Muscle of leg (tissue), 11 donors: ENCODE measurements around the gene LRFN4. TPM values are rescaled to one million over a fixed set of nuclear protein-coding genes. Genes with fewer than 3 reads are reported as not detected.

Experiments
- DNase-seq: peaks from one replicate; pipeline ENCODE4 v3.0.0; 2013
- H3K27ac ChIP-seq: one replicate; pipeline ENCODE4 v1.5.1; 2013; ENCODE audit warnings: mild to moderate bottlenecking, low read length, control low read depth
- H3K27me3 ChIP-seq: one replicate; pipeline ENCODE4 v1.6.1; 2013; ENCODE audit warnings: low read length; ENCODE audit not compliant: control insufficient read depth, insufficient read depth
- H3K36me3 ChIP-seq: one replicate; pipeline ENCODE4 v1.6.1; 2013; ENCODE audit warnings: low read length; ENCODE audit not compliant: control insufficient read depth, insufficient read depth
- H3K4me1 ChIP-seq: one replicate; pipeline ENCODE4 v1.6.1; 2013; ENCODE audit warnings: low read length; ENCODE audit not compliant: control insufficient read depth, insufficient read depth
- H3K4me3 ChIP-seq: one replicate; pipeline ENCODE4 v1.5.1; 2013; ENCODE audit warnings: low read length, control low read depth
- H3K9me3 ChIP-seq: replicated peaks from 2 replicates; pipeline ENCODE4 v1.6.1; 2013; ENCODE audit warnings: low read depth, low read length; ENCODE audit not compliant: control insufficient read depth
- WGBS: methylation state at CpG from one replicate; pipeline ENCODE4 v1.1.5; 2013; ENCODE audit warnings: missing lambda C conversion rate; ENCODE audit not compliant: insufficient coverage; 5-methylcytosine and 5-hydroxymethylcytosine counted together
- polyA plus RNA-seq, 8 donors: library from polyadenylated mRNA; unstranded; fragments of 120-200 nt; gene quantifications; one replicate each; pipeline versions ENCODE4 v1.2.1 to v1.2.3, GENCODE V29; 2013; ENCODE audit warnings: inconsistent platforms in 1 of 8, low replicate concordance in 1 of 8; ENCODE audit not compliant: insufficient read length in 8 of 8, insufficient read depth in 1 of 8
- total RNA-seq: library from RNA; stranded (reverse); fragments of 120-200 nt; gene quantifications from one replicate; pipeline ENCODE4 v1.2.4, GENCODE V29; 2013

The LRFN4 gene
- total and polyA plus RNA-seq, 9 donors = 24.0 to 35.7 (median 31.5) TPM

GRCh38 chr11:66904981-66905521 is 48.2 kb downstream of the LRFN4 start:
- H3K9me3 ChIP-seq = no peaks in the 10 kb centered on the region
- H3K4me1 ChIP-seq = peaks cover 9% of the 10 kb centered on the region
- WGBS = 79% methylated on average over 3 of the region's 8 CpGs
- no peak overlapping the region for H3K4me3 ChIP-seq
- no peak for DNase-seq
- no peak overlapping the region for H3K27ac ChIP-seq
- no peaks in the 10 kb centered on the region for H3K36me3 ChIP-seq
- no peaks in the 10 kb centered on the region for H3K27me3 ChIP-seq

- Histone ChIP-seq H3K4me1 (peaks cover 9% of the 10 kb centered on the region), H3K36me3 (no peaks in the 10 kb centered on the region), H3K9me3 (no peaks in the 10 kb centered on the region), H3K27me3 (no peaks in the 10 kb centered on the region), H3K4me3 (no peak overlapping the region), H3K27ac (no peak overlapping the region)
- WGBS = 93% methylated on average over 2 of the region's 4 CpGs
- no peak for DNase-seq
These were observed 48.8 kb downstream of the LRFN4 start for GRCh38 chr11:66905631-66906030.

- DNase-seq = peak; percentile 74
- 52% methylated on average over 6 of the region's 14 CpGs for WGBS
- Histone ChIP-seq H3K9me3 (no peaks in the 10 kb centered on the region), H3K27ac (no peak overlapping the region), H3K4me3 (no peak overlapping the region), H3K27me3 (no peaks in the 10 kb centered on the region), H3K4me1 (peaks cover 9% of the 10 kb centered on the region), H3K36me3 (no peaks in the 10 kb centered on the region)
These were observed 49.3 kb downstream of the LRFN4 start for GRCh38 chr11:66906061-66906733.

GRCh38 chr11:66907751-66908630 is 51.1 kb downstream of the LRFN4 start:
- Histone ChIP-seq H3K27ac (no peak overlapping the region), H3K4me1 (peaks cover 9% of the 10 kb centered on the region), H3K4me3 (no peak overlapping the region), H3K36me3 (no peaks in the 10 kb centered on the region), H3K27me3 (no peaks in the 10 kb centered on the region), H3K9me3 (no peaks in the 10 kb centered on the region)
- no peak for DNase-seq
- 65% methylated on average over 5 of the region's 9 CpGs for WGBS

- WGBS = 91% methylated on average over 8 of the region's 8 CpGs
- no peak for DNase-seq
- no peak overlapping the region for H3K4me3 ChIP-seq
- H3K27ac ChIP-seq = no peak overlapping the region
- no peaks in the 10 kb centered on the region for H3K9me3 ChIP-seq
- H3K27me3 ChIP-seq = no peaks in the 10 kb centered on the region
- no peaks in the 10 kb centered on the region for H3K36me3 ChIP-seq
- H3K4me1 ChIP-seq = peaks cover 9% of the 10 kb centered on the region
These were observed 52.3 kb downstream of the LRFN4 start for GRCh38 chr11:66909181-66909580.

- H3K9me3 ChIP-seq = no peaks in the 10 kb centered on the region
- no peak overlapping the region for H3K4me3 ChIP-seq
- H3K27ac ChIP-seq = no peak overlapping the region
- 85% methylated on average over 8 of the region's 10 CpGs for WGBS
- H3K4me1 ChIP-seq = peaks cover 9% of the 10 kb centered on the region
- no peaks in the 10 kb centered on the region for H3K27me3 ChIP-seq
- DNase-seq = no peak
- no peaks in the 10 kb centered on the region for H3K36me3 ChIP-seq
These were observed 53.2 kb downstream of the LRFN4 start for GRCh38 chr11:66910016-66910415.

Other genes with a start within 250 kb of the LRFN4 start
- 25.9 TPM for gene RBM14, start 240.4 kb upstream of the LRFN4 start, total RNA-seq
- gene RBM14, start 240.4 kb upstream of the LRFN4 start, polyA plus RNA-seq = 10 to 100 TPM; 35.2 to 56.5 (median 42.9) TPM
- gene RBM4, start 218.4 kb upstream of the LRFN4 start, total RNA-seq = 98.1 TPM
- 100 to 1,000 TPM; 123 to 167 (median 148) TPM for gene RBM4, start 218.4 kb upstream of the LRFN4 start, polyA plus RNA-seq
- gene RBM4B, start 179.2 kb upstream of the LRFN4 start, total RNA-seq = 26.7 TPM
- 10 to 100 TPM; 28.3 to 42.8 (median 31.7) TPM for gene RBM4B, start 179.2 kb upstream of the LRFN4 start, polyA plus RNA-seq
- 13.3 TPM for gene SPTBN2, start 127.8 kb upstream of the LRFN4 start, total RNA-seq
- gene SPTBN2, start 127.8 kb upstream of the LRFN4 start, polyA plus RNA-seq = 10 to 100 TPM in 6 of 8 donors, 1 to 10 TPM in 2; 8.6 to 19.0 (median 16.9) TPM
- gene RCE1, start 13.6 kb upstream of the LRFN4 start, total RNA-seq = 9.9 TPM
- 10 to 100 TPM; 12.1 to 17.3 (median 14.0) TPM for gene RCE1, start 13.6 kb upstream of the LRFN4 start, polyA plus RNA-seq
- gene PC, start 101.3 kb downstream of the LRFN4 start, total RNA-seq = 10.0 TPM
- 10 to 100 TPM; 15.1 to 30.9 (median 19.3) TPM for gene PC, start 101.3 kb downstream of the LRFN4 start, polyA plus RNA-seq
- not detected for gene C11orf86, start 118.2 kb downstream of the LRFN4 start, total RNA-seq
- 1 to 10 TPM in 1 of 8 donors, not detected in 7; 1.0 TPM for gene C11orf86, start 118.2 kb downstream of the LRFN4 start, polyA plus RNA-seq
- gene SYT12, start 166.1 kb downstream of the LRFN4 start, total RNA-seq = not detected
- gene SYT12, start 166.1 kb downstream of the LRFN4 start, polyA plus RNA-seq = under 1 TPM; 0.05 to 0.30 (median 0.07) TPM
- gene RHOD, start 199.8 kb downstream of the LRFN4 start, total RNA-seq = 14.2 TPM
- gene RHOD, start 199.8 kb downstream of the LRFN4 start, polyA plus RNA-seq = 10 to 100 TPM; 13.2 to 20.9 (median 17.5) TPM